Natural killer cell (primary cell): ENCODE measurements around the gene ACSL5. TPM values are rescaled to one million over a fixed set of nuclear protein-coding genes. Genes with fewer than 3 reads are reported as not detected.

ENCODE experiments used
- ATAC-seq, 3 donors: fragments of 150-1000 bp in 2 of 3; fragments of 200-7000 bp in 1 of 3; cut with Tn5 transposase; 1 replicate in 1 of 3; 2 replicates in 2 of 3; pipeline ENCODE4 v1.10.0; 2021; ENCODE audit warnings: mild to moderate bottlenecking in 2 of 3, moderate library complexity in 2 of 3
- DNase-seq, 2 donors: peaks; one replicate each; pipeline versions ENCODE4 v3.0.0 to v3.0.0-alpha.2; 2013 to 2021; ENCODE audit warnings: mixed read lengths in 1 of 2
- H3K27ac ChIP-seq: one replicate; pipeline ENCODE4 v1.5.1; 2013; ENCODE audit warnings: mild to moderate bottlenecking, low read length
- H3K27me3 ChIP-seq: one replicate; pipeline ENCODE4 v1.6.1; 2013; ENCODE audit warnings: low read length; ENCODE audit not compliant: control insufficient read depth, insufficient read depth
- H3K36me3 ChIP-seq: one replicate; pipeline ENCODE4 v1.6.1; 2013; ENCODE audit warnings: low read length; ENCODE audit not compliant: control insufficient read depth, insufficient read depth
- H3K4me1 ChIP-seq: one replicate; pipeline ENCODE4 v1.6.1; 2013; ENCODE audit warnings: low read length; ENCODE audit not compliant: control insufficient read depth, insufficient read depth
- H3K4me3 ChIP-seq: one replicate; pipeline ENCODE4 v1.5.1; 2013; ENCODE audit warnings: low read length
- H3K9me3 ChIP-seq: one replicate; pipeline ENCODE4 v1.6.1; 2013; ENCODE audit warnings: low read length; ENCODE audit not compliant: control insufficient read depth, insufficient read depth
- H3K27ac Mint-ChIP-seq, 2 donors: one replicate each; pipeline ENCODE4 v1.8.0; 2022; ENCODE audit warnings: mild to moderate bottlenecking in 2 of 2, mixed read lengths in 2 of 2, moderate library complexity in 1 of 2
- H3K27me3 Mint-ChIP-seq, 2 donors: one replicate each; pipeline ENCODE4 v1.8.0; 2022; ENCODE audit warnings: low read depth in 2 of 2, mixed read lengths in 2 of 2
- H3K36me3 Mint-ChIP-seq: one replicate; pipeline ENCODE4 v1.8.0; 2022; ENCODE audit warnings: mixed read lengths
- H3K4me1 Mint-ChIP-seq, 2 donors: one replicate each; pipeline ENCODE4 v1.8.0; 2022; ENCODE audit warnings: mixed read lengths in 2 of 2
- H3K4me3 Mint-ChIP-seq: one replicate; pipeline ENCODE4 v1.8.0; 2022; ENCODE audit warnings: mild to moderate bottlenecking, moderate library complexity, mixed read lengths
- H3K9me3 Mint-ChIP-seq, 2 donors: one replicate each; pipeline ENCODE4 v1.8.0; 2022; ENCODE audit warnings: mixed read lengths in 2 of 2
- WGBS: methylation state at CpG from one replicate; pipeline ENCODE4 v1.1.7; 2013; ENCODE audit warnings: missing lambda C conversion rate; ENCODE audit not compliant: insufficient coverage; 5-methylcytosine and 5-hydroxymethylcytosine counted together
- intact Hi-C: fragments of 100-400 bp; cut with micrococcal nuclease; formaldehyde crosslinking; loops from one replicate; pipeline ENCODE4 v1.14.2; 2022
- total RNA-seq, 4 donors: library from RNA; stranded (reverse); fragments of 120-200 nt in 1 of 4; gene quantifications; one replicate each; pipeline versions ENCODE4 v1.2.3 to v1.2.4, GENCODE V29; 2013 to 2022
- TF ChIP-seq, protein P1 (sequence below): fragments of 200-600 bp; IDR thresholded peaks from one replicate; pipeline ENCODE4 v1.8.0; 2022; ENCODE audit warnings: antibody characterized with exemption

Gene ACSL5
- total RNA-seq, 3 donors from 2014 or later (not counting 1 experiment from before 2014, with no cell fraction given) = 41.7 to 71.2 (median 53.7) TPM

GRCh38 chr10:112365014-112365432 lies 8.9 kb upstream of the ACSL5 start:
- no peak for ATAC-seq
- DNase-seq = no peak
- WGBS = 94% methylated on average over 6 of the region's 6 CpGs

GRCh38 chr10:112365451-112365850 lies 8.5 kb upstream of the ACSL5 start:
- intact Hi-C loops = no loop called here
- Mint-ChIP-seq H3K4me1 (peaks cover 0 to 11% of the 10 kb centered on the region in 2 donors), H3K36me3 (no peaks in the 10 kb centered on the region), H3K4me3 (no peak overlapping the region), H3K27me3 (peaks cover 0 to 13% of the 10 kb centered on the region in 2 donors), H3K9me3 (no peaks in the 10 kb centered on the region), H3K27ac (no peak overlapping the region)
- DNase-seq (no peak), ATAC-seq (no peak)
- H3K4me3 ChIP-seq = no peak overlapping the region
- H3K36me3 ChIP-seq = no peaks in the 10 kb centered on the region
- peaks cover 12% of the 10 kb centered on the region for H3K4me1 ChIP-seq
- H3K27me3 ChIP-seq = no peaks in the 10 kb centered on the region
- no peaks in the 10 kb centered on the region for H3K9me3 ChIP-seq
- WGBS = 93% methylated on average over 6 of the region's 6 CpGs
- TF ChIP-seq, protein P1, sequence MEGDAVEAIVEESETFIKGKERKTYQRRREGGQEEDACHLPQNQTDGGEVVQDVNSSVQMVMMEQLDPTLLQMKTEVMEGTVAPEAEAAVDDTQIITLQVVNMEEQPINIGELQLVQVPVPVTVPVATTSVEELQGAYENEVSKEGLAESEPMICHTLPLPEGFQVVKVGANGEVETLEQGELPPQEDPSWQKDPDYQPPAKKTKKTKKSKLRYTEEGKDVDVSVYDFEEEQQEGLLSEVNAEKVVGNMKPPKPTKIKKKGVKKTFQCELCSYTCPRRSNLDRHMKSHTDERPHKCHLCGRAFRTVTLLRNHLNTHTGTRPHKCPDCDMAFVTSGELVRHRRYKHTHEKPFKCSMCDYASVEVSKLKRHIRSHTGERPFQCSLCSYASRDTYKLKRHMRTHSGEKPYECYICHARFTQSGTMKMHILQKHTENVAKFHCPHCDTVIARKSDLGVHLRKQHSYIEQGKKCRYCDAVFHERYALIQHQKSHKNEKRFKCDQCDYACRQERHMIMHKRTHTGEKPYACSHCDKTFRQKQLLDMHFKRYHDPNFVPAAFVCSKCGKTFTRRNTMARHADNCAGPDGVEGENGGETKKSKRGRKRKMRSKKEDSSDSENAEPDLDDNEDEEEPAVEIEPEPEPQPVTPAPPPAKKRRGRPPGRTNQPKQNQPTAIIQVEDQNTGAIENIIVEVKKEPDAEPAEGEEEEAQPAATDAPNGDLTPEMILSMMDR = no peak
- no peak overlapping the region for H3K27ac ChIP-seq

More at GRCh38 chr10:112365014-112365432, 8.9 kb upstream of the ACSL5 start:
- TF ChIP-seq, protein P1 = no peak
- Histone ChIP-seq H3K9me3 (no peaks in the 10 kb centered on the region), H3K36me3 (no peaks in the 10 kb centered on the region), H3K27ac (no peak overlapping the region), H3K27me3 (no peaks in the 10 kb centered on the region), H3K4me1 (peaks cover 12% of the 10 kb centered on the region), H3K4me3 (no peak overlapping the region)
- Mint-ChIP-seq H3K27ac (no peak overlapping the region), H3K36me3 (no peaks in the 10 kb centered on the region), H3K4me3 (no peak overlapping the region), H3K4me1 (peaks cover 0 to 11% of the 10 kb centered on the region in 2 donors), H3K27me3 (peaks cover 0 to 13% of the 10 kb centered on the region in 2 donors), H3K9me3 (no peaks in the 10 kb centered on the region)
- intact Hi-C loops = no loop called here

- Histone ChIP-seq H3K36me3 (no peaks in the 10 kb centered on the region), H3K27me3 (no peaks in the 10 kb centered on the region), H3K9me3 (no peaks in the 10 kb centered on the region), H3K4me3 (no peak overlapping the region), H3K27ac (no peak overlapping the region), H3K4me1 (peaks cover 12% of the 10 kb centered on the region)
- Mint-ChIP-seq H3K27ac (no peak overlapping the region), H3K9me3 (no peaks in the 10 kb centered on the region), H3K4me3 (no peak overlapping the region), H3K27me3 (peaks cover 0 to 13% of the 10 kb centered on the region in 2 donors), H3K36me3 (no peaks in the 10 kb centered on the region), H3K4me1 (peaks cover 5 to 11% of the 10 kb centered on the region in 2 donors)
- TF ChIP-seq, protein P1 = no peak
- 98% methylated on average over 2 of the region's 3 CpGs for WGBS
- ATAC-seq = no peak
- intact Hi-C loops = no loop called here
- DNase-seq = no peak
Observed at GRCh38 chr10:112366992-112367391, 6.9 kb upstream of the ACSL5 start.

GRCh38 chr10:112367516-112367915 lies 6.4 kb upstream of the ACSL5 start:
- H3K4me1 Mint-ChIP-seq = peaks cover 5 to 11% of the 10 kb centered on the region in 2 donors
- H3K4me3 ChIP-seq = no peak overlapping the region
- H3K27ac ChIP-seq = no peak overlapping the region
- H3K4me1 ChIP-seq = peaks cover 12% of the 10 kb centered on the region
- ATAC-seq (no peak), DNase-seq (no peak)
- H3K27me3 ChIP-seq = no peaks in the 10 kb centered on the region
- no peaks in the 10 kb centered on the region for H3K9me3 ChIP-seq
- WGBS = 97% methylated on average over 4 of the region's 4 CpGs
- H3K27me3 Mint-ChIP-seq = peaks cover 0 to 13% of the 10 kb centered on the region in 2 donors
- intact Hi-C loops = no loop called here
- TF ChIP-seq, protein P1 = no peak
- H3K9me3 Mint-ChIP-seq = no peaks in the 10 kb centered on the region
- no peaks in the 10 kb centered on the region for H3K36me3 ChIP-seq
- H3K4me3 Mint-ChIP-seq = no peak overlapping the region
- H3K27ac Mint-ChIP-seq = no peak overlapping the region
- H3K36me3 Mint-ChIP-seq = no peaks in the 10 kb centered on the region
